ENCODE data around the gene OR5AK2.

OR5AK2 gene

DNA sequence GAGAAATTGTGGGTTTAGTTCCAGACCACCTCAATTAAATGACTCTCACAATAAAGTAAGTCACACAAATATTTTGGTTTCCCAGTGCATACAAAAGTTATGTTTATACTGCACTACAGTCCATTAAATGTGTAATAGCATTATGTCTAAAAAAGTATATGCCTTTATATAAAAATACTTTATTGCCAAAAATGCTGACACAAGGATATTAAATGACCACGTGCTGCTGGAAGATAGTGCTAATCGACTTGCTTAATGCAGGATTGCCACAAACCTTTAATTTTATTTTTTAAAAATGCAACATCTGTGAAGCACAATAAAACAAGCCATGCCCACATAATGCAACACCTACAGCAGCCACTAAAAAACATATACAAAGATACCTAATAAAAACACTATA is 27.0 kb downstream of the OR5AK2 start:
- no peak for TF ChIP-seq CTCF (IDR thresholded peaks at IDR 0.05)
- no peaks in the 10 kb centered on the region for H3K9me3 Mint-ChIP-seq
- H3K36me3 Mint-ChIP-seq (ENCODE audit: low read depth), result no peaks in the 10 kb centered on the region
- H3K27ac Mint-ChIP-seq, result no peak overlapping the region
- no peak overlapping the region for H3K4me3 Mint-ChIP-seq
- DNase-seq, result no peak
- peaks cover 4% of the 10 kb centered on the region for H3K27me3 Mint-ChIP-seq (ENCODE audit: low read depth, poor library complexity)
- no peaks in the 10 kb centered on the region for H3K4me1 Mint-ChIP-seq

GRCh38 chr11:57031556-57031955 is 42.8 kb downstream of the OR5AK2 start:
- no peak for DNase-seq
- no peaks in the 10 kb centered on the region for H3K36me3 Mint-ChIP-seq (ENCODE audit: low read depth)
- H3K4me1 Mint-ChIP-seq, result no peaks in the 10 kb centered on the region
- no peak overlapping the region for H3K4me3 Mint-ChIP-seq
- H3K27me3 Mint-ChIP-seq (ENCODE audit: low read depth, poor library complexity), result no peaks in the 10 kb centered on the region
- no peak overlapping the region for H3K27ac Mint-ChIP-seq
- TF ChIP-seq CTCF (IDR thresholded peaks at IDR 0.05), result no peak
- H3K9me3 Mint-ChIP-seq, result no peaks in the 10 kb centered on the region
